Neural cell (in vitro differentiated cells): ENCODE measurements around the gene RNLS. TPM values are rescaled to one million over a fixed set of nuclear protein-coding genes. Genes with fewer than 3 reads are reported as not detected.

Experiments
- H2AFZ ChIP-seq: fragments of 200-600, 300-800 bp; sonication (generic), shearing (Covaris generic); 2 replicates; pipeline ENCODE4 v1.6.0; 2014; ENCODE audit warnings: low read depth, mild to moderate bottlenecking, antibody characterized with exemption, low read length, moderate library complexity
- H3F3A ChIP-seq: fragments of 200-600 bp; shearing (Covaris generic); 2 replicates; pipeline ENCODE4 v1.6.1; 2016; ENCODE audit warnings: mild to moderate bottlenecking, moderate library complexity, mixed read lengths, antibody characterized with exemption, low read length; ENCODE audit not compliant: insufficient read depth, poor library complexity, severe bottlenecking
- H3K27ac ChIP-seq: fragments of 200-600, 300-800 bp; sonication (generic), shearing (Covaris generic); 2 replicates; pipeline ENCODE4 v1.5.1; 2014; ENCODE audit warnings: mild to moderate bottlenecking, low read length, moderate library complexity
- H3K27me3 ChIP-seq: fragments of 300-800, 200-600 bp; sonication (generic), shearing (Covaris generic); 2 replicates; pipeline ENCODE4 v1.6.0; 2014; ENCODE audit warnings: mild to moderate bottlenecking, low read depth, low read length, moderate library complexity; ENCODE audit not compliant: insufficient read depth
- H3K36me3 ChIP-seq: fragments of 300-800, 200-600 bp; sonication (generic), shearing (Covaris generic); 2 replicates; pipeline ENCODE4 v1.5.1; 2014; ENCODE audit warnings: mild to moderate bottlenecking, antibody characterized with exemption, low read length, moderate library complexity; ENCODE audit not compliant: insufficient read depth
- H3K4me2 ChIP-seq: fragments of 300-800, 200-600 bp; sonication (generic), shearing (Covaris generic); 2 replicates; pipeline ENCODE4 v1.6.0; 2014; ENCODE audit warnings: mild to moderate bottlenecking, low read length
- H3K4me3 ChIP-seq: fragments of 300-800, 200-600 bp; sonication (generic), shearing (Covaris generic); 2 replicates; pipeline ENCODE4 v1.5.1; 2014; ENCODE audit warnings: mild to moderate bottlenecking, low read length, moderate library complexity
- H3K79me2 ChIP-seq: fragments of 200-600 bp; shearing (Covaris generic); replicated peaks from 2 replicates; pipeline ENCODE4 v1.6.0; 2014; ENCODE audit warnings: mild to moderate bottlenecking, low read length, moderate library complexity; ENCODE audit not compliant: insufficient read depth
- H3K9ac ChIP-seq: fragments of 300-800, 200-600 bp; sonication (generic), shearing (Covaris generic); 2 replicates; pipeline ENCODE4 v1.6.1; 2016; ENCODE audit warnings: mild to moderate bottlenecking, low read length, mixed read lengths
- H3K9me2 ChIP-seq: fragments of 200-600 bp; shearing (Covaris generic); 2 replicates; pipeline ENCODE4 v1.6.1; 2016; ENCODE audit warnings: mild to moderate bottlenecking, low read length, mixed read lengths; ENCODE audit not compliant: insufficient read depth
- H3K9me3 ChIP-seq: fragments of 200-600, 300-800 bp; sonication (generic), shearing (Covaris generic); 2 replicates; pipeline ENCODE4 v1.6.1; 2016; ENCODE audit warnings: mild to moderate bottlenecking, mixed run types, low read length, moderate library complexity, mixed read lengths
- H4K20me1 ChIP-seq: fragments of 200-600 bp; shearing (Covaris generic); 2 replicates; pipeline ENCODE4 v1.6.1; 2016; ENCODE audit warnings: mild to moderate bottlenecking, mixed run types; ENCODE audit not compliant: insufficient read depth
- CTCF ChIP-seq: fragments of 450-650 bp; IDR thresholded peaks from 2 replicates; pipeline ENCODE4 v1.5.1; 2014; ENCODE audit warnings: antibody characterized with exemption, mild to moderate bottlenecking, moderate library complexity; ENCODE audit not compliant: poor library complexity, severe bottlenecking
- EP300 ChIP-seq: fragments of 450-650 bp; conservative IDR thresholded peaks from 2 replicates; pipeline ENCODE4 v1.6.1; 2014; ENCODE audit warnings: antibody characterized with exemption, mild to moderate bottlenecking, moderate library complexity; ENCODE audit not compliant: poor library complexity, severe bottlenecking
- EZH2 ChIP-seq: fragments of 200-600, 300-800 bp; shearing (Covaris generic), sonication (generic); IDR thresholded peaks from 2 replicates; pipeline ENCODE4 v1.6.1; 2014; ENCODE audit warnings: antibody characterized with exemption, low read length, borderline replicate concordance, mild to moderate bottlenecking; ENCODE audit not compliant: insufficient read depth, poor library complexity, severe bottlenecking
- MXI1 ChIP-seq: fragments of 450-650 bp; conservative IDR thresholded peaks from 2 replicates; pipeline ENCODE4 v1.6.1; 2014; ENCODE audit warnings: antibody characterized with exemption, mild to moderate bottlenecking; ENCODE audit not compliant: poor library complexity, severe bottlenecking
- POLR2AphosphoS5 ChIP-seq: IDR thresholded peaks from 2 replicates; pipeline ENCODE4 v1.6.1; 2012
- RAD21 ChIP-seq: fragments of 450-650 bp; conservative IDR thresholded peaks from 2 replicates; pipeline ENCODE4 v1.6.1; 2014; ENCODE audit warnings: antibody characterized with exemption, mild to moderate bottlenecking, moderate library complexity
- REST ChIP-seq: IDR thresholded peaks from 2 replicates; pipeline ENCODE4 v1.6.1; 2012; ENCODE audit warnings: borderline replicate concordance
- SMC3 ChIP-seq: fragments of 450-650 bp; conservative IDR thresholded peaks from 2 replicates; pipeline ENCODE4 v1.6.1; 2014; ENCODE audit warnings: antibody characterized with exemption, mild to moderate bottlenecking, moderate library complexity; ENCODE audit not compliant: poor library complexity
- TAF1 ChIP-seq: IDR thresholded peaks from 2 replicates; pipeline ENCODE4 v1.6.1; 2012; ENCODE audit warnings: low read depth
- polyA plus RNA-seq: library from polyadenylated mRNA; depleted of rRNA; stranded (reverse); fragments of >200 nt; gene quantifications from 2 replicates; pipeline ENCODE4 v1.2.3, GENCODE V29; 2014

The RNLS gene
- polyA plus RNA-seq, 1 donor from 2014 or later, result 0.20 TPM

GRCh38 chr10:88473989-88474883 is 108.9 kb downstream of the RNLS start:
- Histone ChIP-seq H4K20me1 (no peaks in the 10 kb centered on the region), H3K9me2 (no peaks in the 10 kb centered on the region), H3K36me3 (no peaks in the 10 kb centered on the region), H3F3A (no peaks in the 10 kb centered on the region), H3K4me3 (no peak overlapping the region), H3K4me2 (no peak overlapping the region), H3K9ac (no peak overlapping the region), H2AFZ (no peak overlapping the region), H3K79me2 (no peaks in the 10 kb centered on the region), H3K27me3 (no peaks in the 10 kb centered on the region), H3K27ac (no peak overlapping the region), H3K9me3 (no peaks in the 10 kb centered on the region)
- no peak for TF ChIP-seq REST
- no peak for TF ChIP-seq TAF1
- TF ChIP-seq EP300, result no peak
- TF ChIP-seq CTCF, result no peak
- TF ChIP-seq SMC3, result no peak
- no peak for TF ChIP-seq MXI1
- no peak for TF ChIP-seq EZH2
- TF ChIP-seq RAD21, result no peak
- TF ChIP-seq POLR2AphosphoS5, result no peak

- H3K4me2 ChIP-seq, result no peak overlapping the region
- no peak overlapping the region for H3K27ac ChIP-seq
- no peaks in the 10 kb centered on the region for H4K20me1 ChIP-seq
Observed at GRCh38 chr10:88472540-88472939, 110.6 kb downstream of the RNLS start.

More at GRCh38 chr10:88472540-88472939, 110.6 kb downstream of the RNLS start:
- no peak overlapping the region for H3K4me3 ChIP-seq
- no peak overlapping the region for H3K9ac ChIP-seq
- no peaks in the 10 kb centered on the region for H3F3A ChIP-seq
- H3K9me2 ChIP-seq, result no peaks in the 10 kb centered on the region
- no peaks in the 10 kb centered on the region for H3K79me2 ChIP-seq
- H3K27me3 ChIP-seq, result no peaks in the 10 kb centered on the region
- H2AFZ ChIP-seq, result no peak overlapping the region
- H3K36me3 ChIP-seq, result no peaks in the 10 kb centered on the region
- no peak for TF ChIP-seq SMC3
- TF ChIP-seq REST, result no peak
- no peak for TF ChIP-seq RAD21
- TF ChIP-seq EZH2, result no peak
- TF ChIP-seq CTCF, result no peak
- no peak for TF ChIP-seq POLR2AphosphoS5
- TF ChIP-seq EP300, result no peak
- no peak for TF ChIP-seq MXI1
- no peak for TF ChIP-seq TAF1
- H3K9me3 ChIP-seq, result no peaks in the 10 kb centered on the region
